ENCODE data around the gene PLCB3.
A peak's percentile ranks its signal among the peaks of the same experiment; 100 is the strongest.
"Not testable (repeated sequence)": the region's sequence is repeated elsewhere in the genome, so short reads cannot be mapped to it uniquely, and the experiment has no call there.

Gene PLCB3

GRCh38 chr11:64306563-64306875 is 55.2 kb downstream of the PLCB3 start:
- no peak for DNase-seq

- no peak for DNase-seq
These were observed 55.7 kb downstream of the PLCB3 start for GRCh38 chr11:64306876-64307622.

GRCh38 chr11:64307795-64308194 is 56.5 kb downstream of the PLCB3 start:
- DNase-seq, result not testable (repeated sequence)

- DNase-seq, result no peak
These were observed 61.6 kb downstream of the PLCB3 start for GRCh38 chr11:64312947-64313346.

GRCh38 chr11:64313491-64314145 is 62.3 kb downstream of the PLCB3 start:
- no peak for DNase-seq

GRCh38 chr11:64314146-64314804 is 62.9 kb downstream of the PLCB3 start:
- no peak for DNase-seq

- no peak for DNase-seq
These were observed 63.7 kb downstream of the PLCB3 start for GRCh38 chr11:64314805-64315561.

- not testable (repeated sequence) for DNase-seq
These were observed 64.6 kb downstream of the PLCB3 start for GRCh38 chr11:64315667-64316526.

- DNase-seq, result no peak
These were observed 65.5 kb downstream of the PLCB3 start for GRCh38 chr11:64316672-64317324.

GRCh38 chr11:64317325-64317960 is 66.1 kb downstream of the PLCB3 start, which contains the start of gene TRMT112:
Gene TRMT112, minus strand, starts transcription at chr11:64317559. Its CDS starts 33 bp downstream, at chr11:64317526.
- peak; percentile 93 for DNase-seq

GRCh38 chr11:64317961-64318765 is 66.8 kb downstream of the PLCB3 start, which contains the start of gene PRDX5:
Gene PRDX5, plus strand, starts transcription at chr11:64318121. Its CDS starts 95 bp downstream, at chr11:64318216.
- DNase-seq, result peak; percentile 65

Measured in SIG-M5 (cell line).